ENCODE data around the gene XRN1. TPM values are rescaled to one million over a fixed set of nuclear protein-coding genes. Genes with fewer than 3 reads are reported as not detected.

Gene XRN1
- total RNA-seq, 1 experiment from 2014 or later, result 23.3 TPM

DNA sequence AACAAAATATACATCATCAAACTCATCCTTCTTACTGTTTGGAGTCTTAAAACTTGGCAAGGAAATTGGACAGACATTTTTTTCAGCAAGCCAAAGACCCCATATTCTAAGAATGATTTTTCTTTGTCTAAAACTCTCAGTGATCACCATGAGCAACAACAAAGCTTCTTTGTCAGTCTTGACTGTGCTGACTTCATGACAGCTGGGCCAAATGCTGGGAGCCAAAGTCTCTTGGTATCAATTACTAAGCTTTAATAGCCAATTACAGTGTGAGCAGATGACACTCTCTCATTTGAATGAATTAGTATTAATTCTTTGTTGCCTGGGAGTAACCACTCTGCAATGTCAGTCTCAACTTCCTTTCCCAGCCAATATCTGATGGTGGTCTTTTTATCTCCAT, 174.3 kb downstream of the XRN1 start:
- CTCF ChIA-PET, result no interaction called here
- H3K9me3 ChIP-seq, result no peaks in the 10 kb centered on the region
- H3K9me3 Mint-ChIP-seq (ENCODE audit: unreplicated experiment), result no peaks in the 10 kb centered on the region

DNA sequence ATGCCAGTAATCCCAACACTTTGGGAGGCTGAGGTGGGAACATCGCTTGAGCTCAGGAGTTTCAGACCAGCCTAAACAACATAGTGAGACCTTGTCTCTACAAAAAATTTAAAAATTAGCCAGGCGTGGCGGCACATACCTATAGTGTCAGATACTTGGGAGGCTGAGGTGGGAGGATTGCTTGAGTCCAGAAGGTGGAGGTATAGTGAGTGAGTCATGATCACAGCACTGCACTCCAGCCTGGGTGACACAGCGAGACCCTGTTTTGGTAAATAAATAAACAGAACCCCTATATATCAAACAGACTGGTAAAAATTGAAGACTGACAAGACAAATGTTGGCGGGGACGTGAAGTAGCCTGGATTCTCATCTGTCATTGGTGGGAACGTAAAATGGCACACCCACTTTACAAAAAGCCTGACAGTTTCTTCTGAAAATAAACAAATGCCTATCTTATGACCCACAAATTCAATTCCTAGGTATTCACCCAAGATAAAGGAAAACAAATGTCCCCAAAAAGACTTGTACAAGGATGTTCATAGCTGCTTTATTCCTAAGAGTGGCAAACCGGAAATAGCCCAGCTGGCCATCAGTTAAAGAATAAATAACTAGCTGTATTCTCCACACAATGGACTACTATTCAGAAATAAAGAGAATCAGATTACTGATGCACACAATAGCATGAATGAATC, 175.5 kb downstream of the XRN1 start:
- H3K9me3 ChIP-seq, result no peaks in the 10 kb centered on the region
- H3K27ac Mint-ChIP-seq (ENCODE audit: unreplicated experiment), result no peak overlapping the region
- BruUV-seq (replicated peaks), result no TSS peak
- DNase-seq, result no peak
- intact Hi-C loops (cut with micrococcal nuclease; ENCODE audit: unreplicated experiment), result no loop called here
- H3K4me1 ChIP-seq, result no peaks in the 10 kb centered on the region
- H3K27me3 Mint-ChIP-seq (ENCODE audit: insufficient read depth, unreplicated experiment), result no peaks in the 10 kb centered on the region
- H3K36me3 Mint-ChIP-seq (ENCODE audit: insufficient read depth, unreplicated experiment), result no peaks in the 10 kb centered on the region
- no peaks in the 10 kb centered on the region for H3K4me1 Mint-ChIP-seq (ENCODE audit: low read depth, unreplicated experiment)
- CTCF ChIA-PET, result no interaction called here
- H3K36me3 ChIP-seq (ENCODE audit: control insufficient read depth, insufficient read depth, low read length), result no peaks in the 10 kb centered on the region
- TF ChIP-seq, protein P1, sequence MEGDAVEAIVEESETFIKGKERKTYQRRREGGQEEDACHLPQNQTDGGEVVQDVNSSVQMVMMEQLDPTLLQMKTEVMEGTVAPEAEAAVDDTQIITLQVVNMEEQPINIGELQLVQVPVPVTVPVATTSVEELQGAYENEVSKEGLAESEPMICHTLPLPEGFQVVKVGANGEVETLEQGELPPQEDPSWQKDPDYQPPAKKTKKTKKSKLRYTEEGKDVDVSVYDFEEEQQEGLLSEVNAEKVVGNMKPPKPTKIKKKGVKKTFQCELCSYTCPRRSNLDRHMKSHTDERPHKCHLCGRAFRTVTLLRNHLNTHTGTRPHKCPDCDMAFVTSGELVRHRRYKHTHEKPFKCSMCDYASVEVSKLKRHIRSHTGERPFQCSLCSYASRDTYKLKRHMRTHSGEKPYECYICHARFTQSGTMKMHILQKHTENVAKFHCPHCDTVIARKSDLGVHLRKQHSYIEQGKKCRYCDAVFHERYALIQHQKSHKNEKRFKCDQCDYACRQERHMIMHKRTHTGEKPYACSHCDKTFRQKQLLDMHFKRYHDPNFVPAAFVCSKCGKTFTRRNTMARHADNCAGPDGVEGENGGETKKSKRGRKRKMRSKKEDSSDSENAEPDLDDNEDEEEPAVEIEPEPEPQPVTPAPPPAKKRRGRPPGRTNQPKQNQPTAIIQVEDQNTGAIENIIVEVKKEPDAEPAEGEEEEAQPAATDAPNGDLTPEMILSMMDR (IDR thresholded peaks at IDR 0.05; ENCODE audit: insufficient read depth in 1 of 2, low read depth in 1 of 2, low read length in 1 of 2, severe bottlenecking in 1 of 2, unreplicated experiment in 1 of 2), result no peak
- H3K27me3 ChIP-seq (replicated peaks; ENCODE audit: control insufficient read depth, insufficient read depth, low read length), result no peaks in the 10 kb centered on the region
- H3K4me3 Mint-ChIP-seq (ENCODE audit: unreplicated experiment), result no peak overlapping the region
- POLR2A ChIA-PET, result no interaction called here
- H3K4me3 ChIP-seq (ENCODE audit: low read depth, low read length), result no peak overlapping the region
- H3K9me3 Mint-ChIP-seq (ENCODE audit: unreplicated experiment), result no peaks in the 10 kb centered on the region

More for the DNA sequence above, 174.3 kb downstream of the XRN1 start:
- Histone ChIP-seq H3K27me3 (replicated peaks; ENCODE audit: control insufficient read depth, insufficient read depth, low read length) (no peaks in the 10 kb centered on the region), H3K4me3 (ENCODE audit: low read depth, low read length) (no peak overlapping the region), H3K36me3 (ENCODE audit: control insufficient read depth, insufficient read depth, low read length) (no peaks in the 10 kb centered on the region), H3K4me1 (no peaks in the 10 kb centered on the region)
- Mint-ChIP-seq H3K27me3 (ENCODE audit: insufficient read depth, unreplicated experiment) (no peaks in the 10 kb centered on the region), H3K4me1 (ENCODE audit: low read depth, unreplicated experiment) (no peaks in the 10 kb centered on the region), H3K36me3 (ENCODE audit: insufficient read depth, unreplicated experiment) (no peaks in the 10 kb centered on the region), H3K27ac (ENCODE audit: unreplicated experiment) (no peak overlapping the region), H3K4me3 (ENCODE audit: unreplicated experiment) (no peak overlapping the region)
- no peak for DNase-seq
- POLR2A ChIA-PET, result no interaction called here
- TF ChIP-seq, protein P1 (IDR thresholded peaks at IDR 0.05; ENCODE audit: insufficient read depth in 1 of 2, low read depth in 1 of 2, low read length in 1 of 2, severe bottlenecking in 1 of 2, unreplicated experiment in 1 of 2), result no peak
- no TSS peak for BruUV-seq (replicated peaks)
- intact Hi-C loops (cut with micrococcal nuclease; ENCODE audit: unreplicated experiment), result no loop called here

DNA sequence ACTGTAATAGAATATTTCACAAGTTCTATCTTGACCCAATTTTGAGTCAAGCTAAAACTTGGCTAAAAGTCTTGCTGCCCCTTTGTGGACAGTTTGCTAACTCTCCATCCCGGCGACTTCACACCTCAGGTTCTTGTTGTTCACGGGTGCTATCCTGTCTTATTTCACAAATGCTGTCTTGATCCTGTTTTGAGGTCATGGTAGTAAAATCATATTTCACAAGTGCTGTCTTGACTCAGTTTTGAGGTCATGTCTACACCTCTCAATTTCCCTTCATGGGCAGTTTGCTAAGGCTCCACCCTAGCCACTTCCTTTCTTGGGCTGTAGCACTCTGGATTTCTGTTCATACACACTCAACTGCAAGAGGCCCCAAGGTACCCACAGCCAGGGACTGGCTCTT, 177.4 kb downstream of the XRN1 start:
- no peaks in the 10 kb centered on the region for H3K9me3 Mint-ChIP-seq (ENCODE audit: unreplicated experiment)
- H3K4me1 Mint-ChIP-seq (ENCODE audit: low read depth, unreplicated experiment), result no peaks in the 10 kb centered on the region
- BruUV-seq (replicated peaks), result no TSS peak
- DNase-seq, result no peak
- H3K36me3 Mint-ChIP-seq (ENCODE audit: insufficient read depth, unreplicated experiment), result no peaks in the 10 kb centered on the region
- Histone ChIP-seq H3K9me3 (no peaks in the 10 kb centered on the region), H3K4me1 (no peaks in the 10 kb centered on the region), H3K4me3 (ENCODE audit: low read depth, low read length) (no peak overlapping the region), H3K36me3 (ENCODE audit: control insufficient read depth, insufficient read depth, low read length) (no peaks in the 10 kb centered on the region), H3K27me3 (replicated peaks; ENCODE audit: control insufficient read depth, insufficient read depth, low read length) (no peaks in the 10 kb centered on the region)
- TF ChIP-seq, protein P1 (IDR thresholded peaks at IDR 0.05; ENCODE audit: insufficient read depth in 1 of 2, low read depth in 1 of 2, low read length in 1 of 2, severe bottlenecking in 1 of 2, unreplicated experiment in 1 of 2), result no peak
- H3K4me3 Mint-ChIP-seq (ENCODE audit: unreplicated experiment), result no peak overlapping the region
- H3K27ac Mint-ChIP-seq (ENCODE audit: unreplicated experiment), result no peak overlapping the region
- intact Hi-C loops (cut with micrococcal nuclease; ENCODE audit: unreplicated experiment), result no loop called here
- ChIA-PET POLR2A (no interaction called here), CTCF (interaction anchor here (1.3 kb wide), 1 partner anchor 90 kb away, joined by 4 read pairs; no protein-coding TSS in a partner anchor)
- no peaks in the 10 kb centered on the region for H3K27me3 Mint-ChIP-seq (ENCODE audit: insufficient read depth, unreplicated experiment)

Measured in Caco-2 (cell line).